ENCODE measurements around the gene CDK9. TPM values are rescaled to one million over a fixed set of nuclear protein-coding genes. Genes with fewer than 3 reads are reported as not detected.

The CDK9 gene
- polyA plus RNA-seq (2011; rRNA removed) = 34.4 and 35.6 TPM in 2 replicates
- polyA minus RNA-seq (2011; rRNA and poly(A)+ RNA removed) = 27.9 and 38.2 TPM in 2 replicates

- DNase-seq (ENCODE audit: low read depth) = no peak
- H3K36me3 ChIP-seq (ENCODE audit: control insufficient read depth, insufficient read depth, low read length) = peaks cover 32% of the 10 kb centered on the region
- TF ChIP-seq CTCF (IDR thresholded peaks at IDR 0.05; ENCODE audit: insufficient read depth, low read depth, low read length) = no peak
- no peaks in the 10 kb centered on the region for H3K27me3 ChIP-seq (ENCODE audit: control insufficient read depth, insufficient read depth, low read length)
- peak within 1 kb of the TSS; percentile 95 for H3K4me3 ChIP-seq (ENCODE audit: low read depth, low read length)
- ChIA-PET POLR2A (interaction anchor here (0.8 kb wide), 1 partner anchor 11 kb away, joined by 8 read pairs; no protein-coding TSS in a partner anchor), CTCF (interaction anchor here (0.6 to 4.1 kb wide), 30 partner anchors 11 to 283 kb away, joined by 3 to 23 read pairs (median 4); partner anchors contain the start of genes ENG, FPGS, ST6GALNAC4 and TOR2A)
Observed at GRCh38 chr9:127785933-127786772, at the start of gene CDK9. TSS of gene CDK9 (plus strand) at chr9:127786034. CDS start at chr9:127786149, 115 bp downstream.

GRCh38 chr9:127738666-127739065 is 47.2 kb upstream of the CDK9 start:
- no peak for TF ChIP-seq CTCF (IDR thresholded peaks at IDR 0.05; ENCODE audit: insufficient read depth, low read depth, low read length)
- H3K27me3 ChIP-seq (ENCODE audit: control insufficient read depth, insufficient read depth, low read length) = peaks cover 6% of the 10 kb centered on the region
- H3K36me3 ChIP-seq (ENCODE audit: control insufficient read depth, insufficient read depth, low read length) = no peaks in the 10 kb centered on the region
- CTCF ChIA-PET = interaction anchor here (1.4 to 6.5 kb wide), 2 partner anchors 36 to 182 kb away, joined by 5 to 37 read pairs; no protein-coding TSS in a partner anchor
- POLR2A ChIA-PET = no interaction called here
- H3K4me3 ChIP-seq (ENCODE audit: low read depth, low read length) = no peak overlapping the region
- no peak for DNase-seq (ENCODE audit: low read depth)

- H3K27me3 ChIP-seq (ENCODE audit: control insufficient read depth, insufficient read depth, low read length) = peaks cover 6% of the 10 kb centered on the region
- no peak for DNase-seq (ENCODE audit: low read depth)
- ChIA-PET POLR2A (no interaction called here), CTCF (interaction anchor here (0.7 to 6.5 kb wide), 7 partner anchors 37 to 181 kb away, joined by 3 to 44 read pairs (median 5); partner anchors contain the start of gene CDK9)
- no peak for TF ChIP-seq CTCF (IDR thresholded peaks at IDR 0.05; ENCODE audit: insufficient read depth, low read depth, low read length)
- H3K36me3 ChIP-seq (ENCODE audit: control insufficient read depth, insufficient read depth, low read length) = no peaks in the 10 kb centered on the region
- no peak overlapping the region for H3K4me3 ChIP-seq (ENCODE audit: low read depth, low read length)
Observed at GRCh38 chr9:127739614-127740330, 46.1 kb upstream of the CDK9 start.

- TF ChIP-seq CTCF (IDR thresholded peaks at IDR 0.05; ENCODE audit: insufficient read depth, low read depth, low read length) = no peak
- H3K27me3 ChIP-seq (ENCODE audit: control insufficient read depth, insufficient read depth, low read length) = peaks cover 6% of the 10 kb centered on the region
- peak overlapping the region; percentile 34 for H3K4me3 ChIP-seq (ENCODE audit: low read depth, low read length)
- no peak for DNase-seq (ENCODE audit: low read depth)
- ChIA-PET CTCF (interaction anchor here (1.2 to 6.5 kb wide), 7 partner anchors 7 to 179 kb away, joined by 3 to 44 read pairs (median 8); partner anchors contain the start of genes CDK9 and TOR2A), POLR2A (no interaction called here)
- H3K36me3 ChIP-seq (ENCODE audit: control insufficient read depth, insufficient read depth, low read length) = no peaks in the 10 kb centered on the region
Observed at GRCh38 chr9:127741831-127742434, 43.9 kb upstream of the CDK9 start.

Measured in BJ (cell line).